ENCODE measurements around the gene GRIK5. TPM values are rescaled to one million over a fixed set of nuclear protein-coding genes. Genes with fewer than 3 reads are reported as not detected.

The GRIK5 gene
- total RNA-seq, 1 donor from 2014 or later = 0.37 TPM

DNA sequence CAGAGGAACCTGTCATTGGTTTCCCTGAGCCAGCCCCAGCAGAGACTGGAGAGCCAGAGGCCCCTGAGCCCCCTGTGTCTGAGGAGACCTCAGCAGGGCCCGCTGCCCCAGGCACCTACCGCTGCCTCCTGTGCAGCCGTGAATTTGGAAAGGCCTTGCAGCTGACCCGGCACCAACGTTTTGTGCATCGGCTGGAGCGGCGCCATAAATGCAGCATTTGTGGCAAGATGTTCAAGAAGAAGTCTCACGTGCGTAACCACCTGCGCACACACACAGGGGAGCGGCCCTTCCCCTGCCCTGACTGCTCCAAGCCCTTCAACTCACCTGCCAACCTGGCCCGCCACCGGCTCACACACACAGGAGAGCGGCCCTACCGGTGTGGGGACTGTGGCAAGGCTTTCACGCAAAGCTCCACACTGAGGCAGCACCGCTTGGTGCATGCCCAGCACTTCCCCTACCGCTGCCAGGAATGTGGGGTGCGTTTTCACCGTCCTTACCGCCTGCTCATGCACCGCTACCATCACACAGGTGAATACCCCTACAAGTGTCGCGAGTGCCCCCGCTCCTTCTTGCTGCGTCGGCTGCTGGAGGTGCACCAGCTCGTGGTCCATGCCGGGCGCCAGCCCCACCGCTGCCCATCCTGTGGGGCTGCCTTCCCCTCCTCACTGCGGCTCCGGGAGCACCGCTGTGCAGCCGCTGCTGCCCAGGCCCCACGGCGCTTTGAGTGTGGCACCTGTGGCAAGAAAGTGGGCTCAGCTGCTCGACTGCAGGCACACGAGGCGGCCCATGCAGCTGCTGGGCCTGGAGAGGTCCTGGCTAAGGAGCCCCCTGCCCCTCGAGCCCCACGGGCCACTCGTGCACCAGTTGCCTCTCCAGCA is 10.1 kb upstream of the GRIK5 start:
- no peak overlapping the region for H3K27ac Mint-ChIP-seq (ENCODE audit: unreplicated experiment)
- H3K36me3 Mint-ChIP-seq (ENCODE audit: low read depth) = peaks cover 16% of the 10 kb centered on the region

GRCh38 chr19:42079276-42079669 is 9.3 kb upstream of the GRIK5 start:
- TF ChIP-seq CTCF (IDR thresholded peaks at IDR 0.05) = no peak
- Mint-ChIP-seq H3K27ac (ENCODE audit: unreplicated experiment) (no peak overlapping the region), H3K4me3 (ENCODE audit: unreplicated experiment) (no peak overlapping the region)

More for the DNA sequence above, 10.1 kb upstream of the GRIK5 start:
- Mint-ChIP-seq H3K4me3 (ENCODE audit: unreplicated experiment) (no peak overlapping the region), H3K27me3 (ENCODE audit: low read depth) (no peaks in the 10 kb centered on the region), H3K4me1 (ENCODE audit: low read depth) (peaks cover 44% of the 10 kb centered on the region), H3K9me3 (ENCODE audit: low read depth) (no peaks in the 10 kb centered on the region)
- TF ChIP-seq CTCF (IDR thresholded peaks at IDR 0.05) = no peak
- no peak for DNase-seq (ENCODE audit: low spot score)

DNA sequence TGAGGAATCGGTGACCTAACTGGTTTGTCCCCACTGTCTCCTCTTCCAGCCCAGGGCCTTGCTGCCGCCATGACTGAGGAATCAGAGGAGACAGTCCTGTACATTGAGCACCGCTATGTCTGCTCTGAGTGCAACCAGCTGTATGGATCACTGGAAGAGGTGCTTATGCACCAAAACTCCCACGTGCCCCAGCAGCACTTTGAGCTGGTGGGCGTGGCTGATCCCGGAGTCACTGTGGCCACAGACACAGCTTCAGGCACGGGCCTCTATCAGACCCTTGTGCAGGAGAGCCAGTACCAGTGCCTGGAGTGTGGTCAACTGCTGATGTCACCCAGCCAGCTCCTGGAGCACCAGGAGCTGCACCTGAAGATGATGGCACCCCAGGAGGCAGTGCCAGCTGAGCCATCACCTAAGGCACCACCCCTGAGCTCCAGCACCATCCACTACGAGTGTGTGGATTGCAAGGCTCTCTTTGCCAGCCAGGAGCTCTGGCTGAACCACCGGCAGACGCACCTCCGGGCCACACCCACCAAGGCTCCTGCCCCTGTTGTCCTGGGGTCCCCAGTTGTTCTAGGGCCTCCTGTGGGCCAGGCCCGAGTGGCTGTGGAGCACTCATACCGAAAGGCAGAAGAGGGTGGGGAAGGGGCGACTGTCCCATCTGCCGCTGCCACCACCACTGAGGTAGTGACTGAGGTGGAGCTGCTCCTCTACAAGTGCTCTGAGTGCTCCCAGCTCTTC is 8.7 kb upstream of the GRIK5 start:
- Mint-ChIP-seq H3K4me3 (ENCODE audit: unreplicated experiment) (no peak overlapping the region), H3K27ac (ENCODE audit: unreplicated experiment) (no peak overlapping the region), H3K36me3 (ENCODE audit: low read depth) (peaks cover 13% of the 10 kb centered on the region), H3K9me3 (ENCODE audit: low read depth) (no peaks in the 10 kb centered on the region), H3K27me3 (ENCODE audit: low read depth) (no peaks in the 10 kb centered on the region), H3K4me1 (ENCODE audit: low read depth) (peaks cover 51% of the 10 kb centered on the region)
- DNase-seq (ENCODE audit: low spot score) = no peak
- no peak for TF ChIP-seq CTCF (IDR thresholded peaks at IDR 0.05)

More at GRCh38 chr19:42079276-42079669, 9.3 kb upstream of the GRIK5 start:
- Mint-ChIP-seq H3K36me3 (ENCODE audit: low read depth) (peaks cover 16% of the 10 kb centered on the region), H3K27me3 (ENCODE audit: low read depth) (no peaks in the 10 kb centered on the region), H3K4me1 (ENCODE audit: low read depth) (peaks cover 51% of the 10 kb centered on the region), H3K9me3 (ENCODE audit: low read depth) (no peaks in the 10 kb centered on the region)
- no peak for DNase-seq (ENCODE audit: low spot score)

DNA sequence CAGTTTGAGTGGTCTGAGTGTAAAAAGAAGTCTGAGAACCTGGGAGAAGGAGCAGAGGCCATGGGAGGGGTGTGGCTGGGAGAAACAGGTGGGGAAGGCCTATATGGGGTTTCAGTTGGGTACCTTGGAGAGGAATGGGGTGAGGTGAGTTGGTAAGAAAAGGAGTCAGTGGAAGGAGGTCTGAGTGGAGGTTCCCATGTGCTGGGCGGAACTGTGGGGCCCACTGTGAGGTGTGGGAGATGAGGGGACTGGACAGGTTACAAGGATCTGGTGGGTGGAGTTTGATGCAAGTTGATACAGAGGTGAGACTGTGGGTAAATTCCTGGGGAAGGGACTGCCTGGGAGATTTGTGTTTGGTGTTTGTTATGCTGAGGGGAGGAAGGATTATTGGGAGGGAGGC is 8.1 kb upstream of the GRIK5 start:
- DNase-seq (ENCODE audit: low spot score) = no peak
- no peaks in the 10 kb centered on the region for H3K9me3 Mint-ChIP-seq (ENCODE audit: low read depth)
- H3K27me3 Mint-ChIP-seq (ENCODE audit: low read depth) = no peaks in the 10 kb centered on the region
- H3K4me1 Mint-ChIP-seq (ENCODE audit: low read depth) = peaks cover 51% of the 10 kb centered on the region
- TF ChIP-seq CTCF (IDR thresholded peaks at IDR 0.05) = no peak
- peak overlapping the region; percentile 60 for H3K27ac Mint-ChIP-seq (ENCODE audit: unreplicated experiment)
- peaks cover 13% of the 10 kb centered on the region for H3K36me3 Mint-ChIP-seq (ENCODE audit: low read depth)
- peak overlapping the region; percentile 96 for H3K4me3 Mint-ChIP-seq (ENCODE audit: unreplicated experiment)

DNA sequence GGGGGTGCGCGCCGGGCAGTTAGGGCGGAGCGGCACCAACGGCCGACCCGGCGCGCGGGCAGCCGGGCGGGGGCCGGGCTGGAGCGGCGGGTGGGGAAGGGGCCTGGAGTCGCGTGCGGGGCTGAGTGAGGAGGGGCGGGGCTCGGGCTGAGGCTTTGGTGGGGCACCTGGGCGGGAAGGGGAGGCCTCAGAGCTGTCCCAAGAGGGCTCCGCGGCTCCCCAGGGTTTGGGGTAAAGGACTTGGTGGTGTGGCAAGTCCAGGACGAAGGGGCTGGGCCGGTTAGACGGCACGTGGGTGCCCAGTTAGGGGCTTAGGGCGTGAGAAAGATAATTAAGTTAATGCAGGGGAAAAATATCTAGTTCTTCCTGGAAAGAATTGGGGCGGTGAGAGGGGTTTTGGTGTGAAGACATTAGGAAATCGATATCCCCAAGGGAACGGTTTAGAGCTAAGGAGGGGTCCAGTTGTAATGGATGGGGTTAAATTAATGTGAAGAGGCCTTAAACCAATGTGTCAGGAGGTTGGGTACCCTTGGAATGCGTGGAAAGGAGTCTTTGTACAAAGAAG is 6.5 kb upstream of the GRIK5 start:
- Mint-ChIP-seq H3K27me3 (ENCODE audit: low read depth) (no peaks in the 10 kb centered on the region), H3K36me3 (ENCODE audit: low read depth) (peaks cover 12% of the 10 kb centered on the region), H3K4me3 (ENCODE audit: unreplicated experiment) (peak overlapping the region; percentile 96), H3K27ac (ENCODE audit: unreplicated experiment) (peak overlapping the region; percentile 79), H3K9me3 (ENCODE audit: low read depth) (no peaks in the 10 kb centered on the region), H3K4me1 (ENCODE audit: low read depth) (peaks cover 47% of the 10 kb centered on the region)
- TF ChIP-seq CTCF (IDR thresholded peaks at IDR 0.05) = no peak
- no peak for DNase-seq (ENCODE audit: low spot score)

Measured in chondrocyte (in vitro differentiated cells).